SHP77 (cell line): ENCODE results near the gene RIC8B.
A peak's percentile ranks its signal among the peaks of the same experiment; 100 is the strongest.
"Not testable (repeated sequence)": the region's sequence is repeated elsewhere in the genome, so short reads cannot be mapped to it uniquely, and the experiment has no call there.

ENCODE experiments used
- DNase-seq, 2 experiments: peaks; one replicate each; lab custom pipeline; 2025; lab: John Stamatoyannopoulos, UW

The RIC8B gene

GRCh38 chr12:106774005-106774807, at the start of gene RIC8B:
RIC8B (plus strand) TSS chr12:106774682; CDS start chr12:106774746, 64 bp downstream.
- peak; percentile 97 to 99 for DNase-seq

- no peak for DNase-seq
These were observed 49.5 kb upstream of the RIC8B start for GRCh38 chr12:106724934-106725333.

GRCh38 chr12:106726603-106727202, 47.8 kb upstream of the RIC8B start:
- DNase-seq = not testable (repeated sequence)

GRCh38 chr12:106729611-106730010, 44.9 kb upstream of the RIC8B start:
- DNase-seq = no peak

- DNase-seq = no peak
These were observed 41.6 kb upstream of the RIC8B start for GRCh38 chr12:106732890-106733289.

GRCh38 chr12:106733660-106734059, 40.8 kb upstream of the RIC8B start:
- DNase-seq = no peak

GRCh38 chr12:106736051-106736957, 38.2 kb upstream of the RIC8B start:
- peak in 1 of 2 experiments; percentile 30 for DNase-seq

- no peak for DNase-seq
These were observed 35.2 kb upstream of the RIC8B start for GRCh38 chr12:106739318-106739717.

GRCh38 chr12:106739815-106740530, 34.5 kb upstream of the RIC8B start:
- no peak for DNase-seq

GRCh38 chr12:106740818-106741217, 33.7 kb upstream of the RIC8B start:
- DNase-seq = no peak

- DNase-seq = no peak
These were observed 33.2 kb upstream of the RIC8B start for GRCh38 chr12:106741247-106741646.

GRCh38 chr12:106743270-106743988, 31.1 kb upstream of the RIC8B start:
- DNase-seq = no peak

- no peak for DNase-seq
These were observed 29.9 kb upstream of the RIC8B start for GRCh38 chr12:106744600-106744999.

- DNase-seq = no peak
These were observed 29.2 kb upstream of the RIC8B start for GRCh38 chr12:106745181-106745745.

GRCh38 chr12:106747973-106748436, 26.5 kb upstream of the RIC8B start:
- DNase-seq = no peak

- no peak for DNase-seq
These were observed 24.0 kb upstream of the RIC8B start for GRCh38 chr12:106750524-106750923.

GRCh38 chr12:106753526-106753925, 21.0 kb upstream of the RIC8B start:
- peak in 1 of 2 experiments; percentile 8 for DNase-seq

GRCh38 chr12:106754331-106754730, 20.2 kb upstream of the RIC8B start:
- DNase-seq = no peak

GRCh38 chr12:106757623-106758348, 16.7 kb upstream of the RIC8B start:
- DNase-seq = no peak
